Upper lobe of left lung (tissue), 6 donors: ENCODE results near the gene PTPN23. TPM values are rescaled to one million over a fixed set of nuclear protein-coding genes. Genes with fewer than 3 reads are reported as not detected.
"Not testable (repeated sequence)": the region's sequence is repeated elsewhere in the genome, so short reads cannot be mapped to it uniquely, and the experiment has no call there.

Experiments used
- ATAC-seq, 2 donors: fragments of 200-7000 bp; cut with Tn5 transposase; one replicate each; pipeline ENCODE4 v1.9.1; 2022; ENCODE audit warnings: mild to moderate bottlenecking in 2 of 2, moderate library complexity in 2 of 2; ENCODE audit not compliant: low FRiP score in 2 of 2
- DNase-seq, 2 donors: peaks; one replicate each; pipeline ENCODE4 v3.0.0-alpha.2; 2019 to 2020
- H3K27ac ChIP-seq, 4 donors: fragments of 200-600 bp; sonication (generic); one replicate each; pipeline ENCODE4 v1.5.1; 2016 to 2019
- H3K27me3 ChIP-seq, 4 donors: fragments of 200-600 bp; sonication (generic); one replicate each; pipeline ENCODE4 v1.5.1; 2017 to 2019
- H3K36me3 ChIP-seq, 4 donors: fragments of 200-600 bp; sonication (generic); one replicate each; pipeline ENCODE4 v1.5.1; 2016 to 2019
- H3K4me1 ChIP-seq, 4 donors: fragments of 200-600 bp; sonication (generic); one replicate each; pipeline ENCODE4 v1.5.1; 2018 to 2019
- H3K4me3 ChIP-seq, 4 donors: fragments of 200-600 bp; sonication (generic); one replicate each; pipeline ENCODE4 v1.5.1; 2017 to 2019; ENCODE audit warnings: mild to moderate bottlenecking in 2 of 4, moderate library complexity in 1 of 4
- H3K9me3 ChIP-seq, 4 donors: fragments of 200-600 bp; sonication (generic); one replicate each; pipeline ENCODE4 v1.5.1; 2018 to 2019
- EP300 ChIP-seq, 4 donors: sonication (generic); formaldehyde crosslinking; IDR thresholded peaks; one replicate each; pipeline ENCODE4 v1.5.1; 2017; ENCODE audit warnings: antibody characterized with exemption in 4 of 4, control low read depth in 2 of 4
- POLR2A ChIP-seq, 4 donors: fragments of 450-650 bp; IDR thresholded peaks; one replicate each; pipeline ENCODE4 v1.5.1; 2016 to 2017; ENCODE audit warnings: antibody characterized with exemption in 4 of 4, mild to moderate bottlenecking in 2 of 4
- POLR2AphosphoS5 ChIP-seq, 2 donors: sonication (generic); formaldehyde crosslinking; IDR thresholded peaks; one replicate each; pipeline ENCODE4 v1.5.1; 2017; ENCODE audit warnings: antibody characterized with exemption in 2 of 2
- WGBS, 2 donors: methylation state at CpG; one replicate each; pipeline ENCODE4 v1.1.5; 2017 to 2018; 5-methylcytosine and 5-hydroxymethylcytosine counted together
- total RNA-seq, 6 donors: library from RNA; depleted of rRNA in 4 of 6; stranded (reverse); fragments of >200 nt in 4 of 6; gene quantifications; one replicate each; pipeline versions ENCODE4 v1.1.0 to v1.2.1, GENCODE V29; 2016 to 2021
- TF ChIP-seq, protein P1 (sequence below), 6 experiments: fragments of 450-650 bp in 4 of 6; fragments of 200-600 bp in 2 of 6; sonication (generic) in 2 of 6; IDR thresholded peaks; one replicate each; pipeline ENCODE4 v1.5.1; 2016 to 2019; ENCODE audit warnings: antibody characterized with exemption in 6 of 6
- donor health status: DM: no; HTN: no; CAD: no; lungs with moderate emphysema.
- donor health status: DM: no; HTN: yes; CAD: no; lungs with severe emphysema.

PTPN23 gene
- total RNA-seq, 6 donors from 2014 or later = 32.7 to 93.3 (median 53.7) TPM

- no peaks in the 10 kb centered on the region for H3K9me3 ChIP-seq
- TF ChIP-seq POLR2A (IDR thresholded peaks at IDR 0.05) (no peak), EP300 (IDR thresholded peaks at IDR 0.05) (no peak), POLR2AphosphoS5 (IDR thresholded peaks at IDR 0.05) (no peak)
- TF ChIP-seq, protein P1, sequence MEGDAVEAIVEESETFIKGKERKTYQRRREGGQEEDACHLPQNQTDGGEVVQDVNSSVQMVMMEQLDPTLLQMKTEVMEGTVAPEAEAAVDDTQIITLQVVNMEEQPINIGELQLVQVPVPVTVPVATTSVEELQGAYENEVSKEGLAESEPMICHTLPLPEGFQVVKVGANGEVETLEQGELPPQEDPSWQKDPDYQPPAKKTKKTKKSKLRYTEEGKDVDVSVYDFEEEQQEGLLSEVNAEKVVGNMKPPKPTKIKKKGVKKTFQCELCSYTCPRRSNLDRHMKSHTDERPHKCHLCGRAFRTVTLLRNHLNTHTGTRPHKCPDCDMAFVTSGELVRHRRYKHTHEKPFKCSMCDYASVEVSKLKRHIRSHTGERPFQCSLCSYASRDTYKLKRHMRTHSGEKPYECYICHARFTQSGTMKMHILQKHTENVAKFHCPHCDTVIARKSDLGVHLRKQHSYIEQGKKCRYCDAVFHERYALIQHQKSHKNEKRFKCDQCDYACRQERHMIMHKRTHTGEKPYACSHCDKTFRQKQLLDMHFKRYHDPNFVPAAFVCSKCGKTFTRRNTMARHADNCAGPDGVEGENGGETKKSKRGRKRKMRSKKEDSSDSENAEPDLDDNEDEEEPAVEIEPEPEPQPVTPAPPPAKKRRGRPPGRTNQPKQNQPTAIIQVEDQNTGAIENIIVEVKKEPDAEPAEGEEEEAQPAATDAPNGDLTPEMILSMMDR (IDR thresholded peaks at IDR 0.05) = no peak
- H3K4me1 ChIP-seq = peaks cover 8 to 11% (median 9%) of the 10 kb centered on the region in 4 donors
- no peak for DNase-seq
- H3K36me3 ChIP-seq = no peaks in the 10 kb centered on the region
- no peak overlapping the region for H3K4me3 ChIP-seq
- H3K27me3 ChIP-seq = no peaks in the 10 kb centered on the region
- 65 to 71% methylated on average over 3 of the region's 3 CpGs for WGBS, 2 donors
- H3K27ac ChIP-seq = no peak overlapping the region
- no peak for ATAC-seq
These were observed 75.1 kb downstream of the PTPN23 start for GRCh38 chr3:47455806-47456452.

DNA sequence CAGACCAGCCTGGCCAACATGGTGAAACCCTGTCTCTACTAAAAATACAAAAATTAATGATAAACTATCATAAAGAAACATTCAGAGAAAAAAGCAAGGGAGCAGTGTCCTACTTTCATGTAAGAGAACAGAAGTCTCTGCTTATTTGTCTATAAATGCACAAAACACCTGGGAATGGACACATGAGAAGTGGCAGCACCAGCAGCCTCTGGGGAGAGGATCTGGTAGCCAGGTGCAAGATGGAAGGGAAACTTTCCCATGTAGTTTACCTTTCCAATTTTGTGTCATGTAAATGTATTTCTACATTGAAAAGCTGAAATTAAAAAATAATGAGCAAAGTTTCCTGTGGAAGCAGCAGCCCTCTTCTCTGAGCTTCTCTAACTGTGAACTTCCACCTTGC lies 76.2 kb downstream of the PTPN23 start:
- H3K36me3 ChIP-seq = no peaks in the 10 kb centered on the region
- ATAC-seq (no peak), DNase-seq (no peak)
- H3K27me3 ChIP-seq = no peaks in the 10 kb centered on the region
- no peak overlapping the region for H3K27ac ChIP-seq
- H3K9me3 ChIP-seq = no peaks in the 10 kb centered on the region
- no peak for TF ChIP-seq POLR2A (IDR thresholded peaks at IDR 0.05)
- TF ChIP-seq EP300 (IDR thresholded peaks at IDR 0.05) = no peak
- TF ChIP-seq POLR2AphosphoS5 (IDR thresholded peaks at IDR 0.05) = no peak
- TF ChIP-seq, protein P1 (IDR thresholded peaks at IDR 0.05) = no peak
- H3K4me1 ChIP-seq = peaks cover 8 to 11% (median 9%) of the 10 kb centered on the region in 4 donors
- H3K4me3 ChIP-seq = no peak overlapping the region

- not testable (repeated sequence) for DNase-seq, ATAC-seq, H3K27ac ChIP-seq, H3K9me3 ChIP-seq, H3K27me3 ChIP-seq, H3K36me3 ChIP-seq, H3K4me3 ChIP-seq
- H3K4me1 ChIP-seq = peaks cover 8 to 26% (median 19%) of the 10 kb centered on the region in 4 donors
- 76 to 86% methylated on average over 9 of the region's 9 CpGs for WGBS, 2 donors
These were observed 78.8 kb downstream of the PTPN23 start for GRCh38 chr3:47459534-47460085.

Other genes starting within 250 kb of the PTPN23 start
- gene SETD2, start 216.9 kb upstream of the PTPN23 start, total RNA-seq = 100 to 1,000 TPM in 1 of 6 donors, 10 to 100 TPM in 5; 33.8 to 111 (median 53.5) TPM
- gene KIF9, start 98.2 kb upstream of the PTPN23 start, total RNA-seq = 10 to 100 TPM in 3 of 6 donors, 1 to 10 TPM in 3; 4.7 to 27.0 (median 11.3) TPM
- 10 to 100 TPM; 12.6 to 35.5 (median 19.4) TPM for gene KLHL18, start 98.1 kb upstream of the PTPN23 start, total RNA-seq
- 100 to 1,000 TPM in 2 of 6 donors, 10 to 100 TPM in 4; 65.7 to 134 (median 81.8) TPM for gene SCAP, start 94.9 kb downstream of the PTPN23 start, total RNA-seq
- 10 to 100 TPM; 14.7 to 25.8 (median 22.6) TPM for gene ELP6, start 132.7 kb downstream of the PTPN23 start, total RNA-seq
- gene CSPG5, start 197.8 kb downstream of the PTPN23 start, total RNA-seq = 10 to 100 TPM in 1 of 6 donors, 1 to 10 TPM in 5; 4.2 to 12.3 (median 6.5) TPM